Ectodermal cell (in vitro differentiated cells): Measurements from ENCODE around the gene LAPTM4A.
A peak's percentile ranks its signal among the peaks of the same experiment; 100 is the strongest.
"Not testable (repeated sequence)": the region's sequence is repeated elsewhere in the genome, so short reads cannot be mapped to it uniquely, and the experiment has no call there.

Experiments used
- H3K27ac ChIP-seq: 2 replicates; pipeline ENCODE4 v1.7.0; 2013; ENCODE audit warnings: mild to moderate bottlenecking, low read depth, low read length; ENCODE audit not compliant: insufficient read depth, poor library complexity, severe bottlenecking
- H3K27me3 ChIP-seq: 2 replicates; pipeline ENCODE4 v1.7.0; 2013; ENCODE audit warnings: mild to moderate bottlenecking, low read length; ENCODE audit not compliant: insufficient read depth, control insufficient read depth, poor library complexity, severe bottlenecking
- H3K36me3 ChIP-seq: one replicate; pipeline ENCODE4 v1.7.0; 2013; ENCODE audit warnings: low read length; ENCODE audit not compliant: control insufficient read depth, insufficient read depth
- H3K4me1 ChIP-seq: one replicate; pipeline ENCODE4 v1.7.0; 2013; ENCODE audit warnings: low read length; ENCODE audit not compliant: control insufficient read depth, insufficient read depth
- H3K4me3 ChIP-seq: 2 replicates; pipeline ENCODE4 v1.7.0; 2013; ENCODE audit warnings: low read depth, low read length, control low read depth; ENCODE audit not compliant: insufficient read depth
- H3K9me3 ChIP-seq: 2 replicates; pipeline ENCODE4 v1.7.0; 2013; ENCODE audit warnings: mild to moderate bottlenecking, low read length, moderate library complexity; ENCODE audit not compliant: control insufficient read depth
- WGBS, 2 experiments: methylation state at CpG; one replicate each; pipeline ENCODE4 v1.1.7; 2013; ENCODE audit warnings: missing lambda C conversion rate in 2 of 2; 5-methylcytosine and 5-hydroxymethylcytosine counted together

Gene LAPTM4A

GRCh38 chr2:20052861-20053281, 1.4 kb upstream of the LAPTM4A start:
- Histone ChIP-seq H3K9me3 (no peaks in the 10 kb centered on the region), H3K4me1 (no peaks in the 10 kb centered on the region), H3K27me3 (no peaks in the 10 kb centered on the region), H3K27ac (no peak overlapping the region), H3K36me3 (no peaks in the 10 kb centered on the region), H3K4me3 (peak overlapping the region; percentile 83)
- 66 to 72% methylated on average over 5 of the region's 5 CpGs for WGBS, 2 experiments

GRCh38 chr2:20052229-20052851, 912 bp upstream of the LAPTM4A start:
- Histone ChIP-seq H3K27me3 (no peaks in the 10 kb centered on the region), H3K36me3 (no peaks in the 10 kb centered on the region), H3K4me3 (peak overlapping the region; percentile 83), H3K9me3 (no peaks in the 10 kb centered on the region), H3K27ac (peak overlapping the region; percentile 93), H3K4me1 (no peaks in the 10 kb centered on the region)
- WGBS, 2 experiments: 1 to 3% methylated on average over 9 to 10 of the region's 10 CpGs

- Histone ChIP-seq H3K27me3 (no peaks in the 10 kb centered on the region), H3K27ac (peak overlapping the region; percentile 77), H3K4me3 (peak overlapping the region; percentile 83), H3K4me1 (no peaks in the 10 kb centered on the region), H3K36me3 (no peaks in the 10 kb centered on the region), H3K9me3 (no peaks in the 10 kb centered on the region)
- 0% methylated on average over 47 of the region's 47 CpGs for WGBS, 2 experiments
Observed at GRCh38 chr2:20050646-20051531, 539 bp downstream of the LAPTM4A start.

GRCh38 chr2:20050104-20050645, 1.3 kb downstream of the LAPTM4A start:
- Histone ChIP-seq H3K27me3 (no peaks in the 10 kb centered on the region), H3K36me3 (no peaks in the 10 kb centered on the region), H3K9me3 (no peaks in the 10 kb centered on the region), H3K27ac (peak overlapping the region; percentile 89), H3K4me1 (no peaks in the 10 kb centered on the region), H3K4me3 (peak overlapping the region; percentile 83)
- WGBS, 2 experiments: 4 to 10% methylated on average over 8 to 10 of the region's 10 CpGs

- Histone ChIP-seq H3K27ac (peak overlapping the region; percentile 89), H3K4me3 (peak overlapping the region; percentile 83), H3K27me3 (no peaks in the 10 kb centered on the region), H3K4me1 (no peaks in the 10 kb centered on the region), H3K9me3 (no peaks in the 10 kb centered on the region), H3K36me3 (no peaks in the 10 kb centered on the region)
- 7% methylated on average over 4 of the region's 4 CpGs for whole genome bisulfite sequencing, 2 experiments
Observed at GRCh38 chr2:20049637-20050036, 1.8 kb downstream of the LAPTM4A start.

GRCh38 chr2:20048488-20049448, 2.7 kb downstream of the LAPTM4A start:
- no peaks in the 10 kb centered on the region for H3K4me1 ChIP-seq

GRCh38 chr2:20045712-20046292, 5.6 kb downstream of the LAPTM4A start:
- H3K27me3 ChIP-seq, H3K36me3 ChIP-seq, H3K9me3 ChIP-seq, H3K27ac ChIP-seq, H3K4me1 ChIP-seq, H3K4me3 ChIP-seq: not testable (repeated sequence)
- WGBS, 2 experiments: 81 to 85% methylated on average over 4 of the region's 4 CpGs

More at GRCh38 chr2:20048488-20049448, 2.7 kb downstream of the LAPTM4A start:
- WGBS, 2 experiments: 77 to 94% methylated on average over 5 to 6 of the region's 6 CpGs
- Histone ChIP-seq H3K4me3 (peak overlapping the region; percentile 83), H3K9me3 (no peaks in the 10 kb centered on the region), H3K27ac (peak overlapping the region; percentile 89), H3K36me3 (no peaks in the 10 kb centered on the region), H3K27me3 (no peaks in the 10 kb centered on the region)

GRCh38 chr2:20044778-20045177, 6.7 kb downstream of the LAPTM4A start:
- Histone ChIP-seq H3K27ac (no peak overlapping the region), H3K27me3 (no peaks in the 10 kb centered on the region), H3K4me3 (no peak overlapping the region), H3K9me3 (no peaks in the 10 kb centered on the region), H3K4me1 (no peaks in the 10 kb centered on the region), H3K36me3 (peaks cover 6% of the 10 kb centered on the region)
- 91 to 95% methylated on average over 4 of the region's 4 CpGs for WGBS, 2 experiments

GRCh38 chr2:20042531-20042930, 8.9 kb downstream of the LAPTM4A start:
- H3K4me3 ChIP-seq: no peak overlapping the region
- no peaks in the 10 kb centered on the region for H3K9me3 ChIP-seq
- H3K4me1 ChIP-seq: no peaks in the 10 kb centered on the region
- H3K36me3 ChIP-seq: peaks cover 12% of the 10 kb centered on the region
- H3K27ac ChIP-seq: no peak overlapping the region
- 62 to 68% methylated on average over 2 of the region's 2 CpGs for WGBS, 2 experiments
- no peaks in the 10 kb centered on the region for H3K27me3 ChIP-seq
